HEK293 (cell line): ENCODE results near the gene FBXW5.

Experiments
- IKZF3 ChIP-seq: fragments of 450-650 bp; IDR thresholded peaks from 2 replicates; pipeline ENCODE4 v1.5.0; 2018; ENCODE audit warnings: missing biosample characterization, mild to moderate bottlenecking, missing genetic modification characterization, moderate library complexity
- KLF16 ChIP-seq: fragments of 450-650 bp; formaldehyde crosslinking; IDR thresholded peaks from 2 replicates; pipeline ENCODE4 v1.5.1; 2017; ENCODE audit warnings: missing biosample characterization, missing genetic modification characterization
- KLF9 ChIP-seq: fragments of 450-650 bp; formaldehyde crosslinking; IDR thresholded peaks from 2 replicates; pipeline ENCODE4 v1.5.1; 2016; ENCODE audit warnings: missing biosample characterization, missing genetic modification characterization, low read depth
- MZF1 ChIP-seq: fragments of 450-650 bp; formaldehyde crosslinking; IDR thresholded peaks from 2 replicates; pipeline ENCODE4 v1.5.1; 2017; ENCODE audit warnings: missing biosample characterization, missing genetic modification characterization, borderline replicate concordance
- SCRT2 ChIP-seq: fragments of 450-650 bp; formaldehyde crosslinking; IDR thresholded peaks from 2 replicates; pipeline ENCODE4 v1.5.1; 2016; ENCODE audit warnings: missing biosample characterization, missing genetic modification characterization
- SP3 ChIP-seq: fragments of 450-650 bp; formaldehyde crosslinking; IDR thresholded peaks from 2 replicates; pipeline ENCODE4 v1.5.1; 2016; ENCODE audit warnings: missing biosample characterization, missing genetic modification characterization
- YY2 ChIP-seq: fragments of 450-650 bp; formaldehyde crosslinking; IDR thresholded peaks from 2 replicates; pipeline ENCODE4 v1.5.1; 2016; ENCODE audit warnings: missing biosample characterization, missing genetic modification characterization
- ZNF157 ChIP-seq: fragments of 450-650 bp; formaldehyde crosslinking; IDR thresholded peaks from 2 replicates; pipeline ENCODE4 v1.5.1; 2016; ENCODE audit warnings: missing biosample characterization, missing genetic modification characterization
- ZNF202 ChIP-seq: fragments of 450-650 bp; formaldehyde crosslinking; IDR thresholded peaks from 2 replicates; pipeline ENCODE4 v1.5.1; 2016; ENCODE audit warnings: missing biosample characterization, missing genetic modification characterization, borderline replicate concordance
- ZNF211 ChIP-seq: fragments of 450-650 bp; formaldehyde crosslinking; IDR thresholded peaks from 2 replicates; pipeline ENCODE4 v1.5.1; 2016; ENCODE audit warnings: low read depth, missing biosample characterization, missing genetic modification characterization
- ZNF24 ChIP-seq: fragments of 450-650 bp; formaldehyde crosslinking; IDR thresholded peaks from 2 replicates; pipeline ENCODE4 v1.5.1; 2016; ENCODE audit warnings: missing biosample characterization, missing genetic modification characterization
- ZNF37A ChIP-seq: fragments of 450-650 bp; IDR thresholded peaks from 2 replicates; pipeline ENCODE4 v1.5.1; 2018; ENCODE audit warnings: missing biosample characterization, missing genetic modification characterization
- ZNF530 ChIP-seq: fragments of 450-650 bp; formaldehyde crosslinking; IDR thresholded peaks from 2 replicates; pipeline ENCODE4 v1.5.1; 2016; ENCODE audit warnings: low read depth, missing biosample characterization, missing genetic modification characterization
- ZNF549 ChIP-seq: fragments of 450-650 bp; IDR thresholded peaks from 2 replicates; pipeline ENCODE4 v1.5.1; 2018; ENCODE audit warnings: missing biosample characterization, missing genetic modification characterization, mild to moderate bottlenecking, inconsistent platforms, moderate library complexity
- ZNF596 ChIP-seq: fragments of 450-650 bp; IDR thresholded peaks from 2 replicates; pipeline ENCODE4 v1.5.0; 2018; ENCODE audit warnings: missing biosample characterization, mild to moderate bottlenecking, missing genetic modification characterization, moderate library complexity
- ZNF664 ChIP-seq: fragments of 450-650 bp; formaldehyde crosslinking; IDR thresholded peaks from 2 replicates; pipeline ENCODE4 v1.5.1; 2016; ENCODE audit warnings: missing biosample characterization, missing genetic modification characterization
- ZNF76 ChIP-seq: fragments of 450-650 bp; formaldehyde crosslinking; IDR thresholded peaks from 2 replicates; pipeline ENCODE4; 2016; ENCODE audit warnings: low read depth, missing biosample characterization, missing genetic modification characterization, borderline replicate concordance
- ZNF837 ChIP-seq: fragments of 450-650 bp; formaldehyde crosslinking; IDR thresholded peaks from 2 replicates; pipeline ENCODE4 v1.5.1; 2016; ENCODE audit warnings: missing biosample characterization, missing genetic modification characterization
- ZSCAN16 ChIP-seq: fragments of 450-650 bp; formaldehyde crosslinking; IDR thresholded peaks from 2 replicates; pipeline ENCODE4 v1.5.1; 2016; ENCODE audit warnings: missing biosample characterization, missing genetic modification characterization
- TF ChIP-seq, protein P1 (sequence below): fragments of 450-650 bp; formaldehyde crosslinking; IDR thresholded peaks from 2 replicates; pipeline ENCODE4 v1.5.1; 2016; ENCODE audit warnings: missing biosample characterization, missing genetic modification characterization, borderline replicate concordance
- TF ChIP-seq, protein P2 (sequence below): sonication (generic); formaldehyde crosslinking; IDR thresholded peaks from 2 replicates; pipeline ENCODE4 v1.8.1; 2022; ENCODE audit warnings: mild to moderate bottlenecking, moderate library complexity, missing genetic modification reagents
- TF ChIP-seq, protein P3 (sequence below): fragments of 450-650 bp; formaldehyde crosslinking; IDR thresholded peaks from 2 replicates; pipeline ENCODE4 v1.5.1; 2016; ENCODE audit warnings: missing biosample characterization, missing genetic modification characterization
- TF ChIP-seq, protein P4 (sequence below): fragments of 450-650 bp; formaldehyde crosslinking; IDR thresholded peaks from 2 replicates; pipeline ENCODE4; 2016; ENCODE audit warnings: missing biosample characterization, missing genetic modification characterization
- TF ChIP-seq, protein P5 (sequence below): fragments of 450-650 bp; formaldehyde crosslinking; IDR thresholded peaks from 2 replicates; pipeline ENCODE4 v1.5.1; 2016; ENCODE audit warnings: missing biosample characterization, missing genetic modification characterization

FBXW5 gene

DNA sequence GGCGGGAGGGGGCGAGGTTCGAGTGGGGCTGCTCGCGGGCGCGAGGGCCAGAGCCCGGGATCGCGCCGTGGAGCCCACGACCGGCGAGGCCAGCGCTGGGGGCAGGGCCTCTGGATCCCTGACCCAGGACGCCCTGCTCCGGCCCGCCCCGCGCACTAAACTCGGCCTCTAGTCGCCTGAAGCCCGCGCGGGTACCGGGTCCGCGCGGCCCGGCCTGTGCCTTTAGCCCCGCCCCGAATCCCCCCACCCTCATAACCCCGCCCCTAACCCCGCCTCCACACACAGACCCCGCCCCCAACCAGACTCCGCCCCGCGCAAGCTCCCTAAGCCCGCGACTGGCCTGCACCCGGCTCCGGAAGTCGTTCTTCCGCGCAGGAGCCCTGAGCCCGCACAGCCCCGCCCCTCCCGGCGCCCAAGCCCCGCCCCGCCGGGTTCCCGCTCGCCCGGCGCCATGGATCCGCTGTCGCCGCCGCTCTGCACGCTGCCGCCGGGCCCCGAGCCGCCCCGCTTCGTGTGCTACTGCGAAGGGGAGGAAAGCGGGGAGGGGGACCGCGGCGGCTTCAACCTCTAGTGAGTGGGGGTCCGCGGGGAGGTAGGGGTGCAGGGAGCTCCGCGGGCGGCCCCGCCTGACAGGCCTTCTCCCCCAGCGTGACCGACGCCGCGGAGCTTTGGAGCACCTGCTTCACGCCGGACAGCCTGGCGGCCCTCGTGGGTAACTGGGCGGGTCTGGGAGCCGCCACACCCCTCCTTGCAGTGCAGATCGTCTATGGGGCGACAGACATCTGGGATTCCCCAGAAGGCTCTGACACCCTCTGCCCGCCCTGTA, 47.7 kb upstream of the FBXW5 start, which contains the start of gene PAXX (continued):
- TF ChIP-seq, protein P1, sequence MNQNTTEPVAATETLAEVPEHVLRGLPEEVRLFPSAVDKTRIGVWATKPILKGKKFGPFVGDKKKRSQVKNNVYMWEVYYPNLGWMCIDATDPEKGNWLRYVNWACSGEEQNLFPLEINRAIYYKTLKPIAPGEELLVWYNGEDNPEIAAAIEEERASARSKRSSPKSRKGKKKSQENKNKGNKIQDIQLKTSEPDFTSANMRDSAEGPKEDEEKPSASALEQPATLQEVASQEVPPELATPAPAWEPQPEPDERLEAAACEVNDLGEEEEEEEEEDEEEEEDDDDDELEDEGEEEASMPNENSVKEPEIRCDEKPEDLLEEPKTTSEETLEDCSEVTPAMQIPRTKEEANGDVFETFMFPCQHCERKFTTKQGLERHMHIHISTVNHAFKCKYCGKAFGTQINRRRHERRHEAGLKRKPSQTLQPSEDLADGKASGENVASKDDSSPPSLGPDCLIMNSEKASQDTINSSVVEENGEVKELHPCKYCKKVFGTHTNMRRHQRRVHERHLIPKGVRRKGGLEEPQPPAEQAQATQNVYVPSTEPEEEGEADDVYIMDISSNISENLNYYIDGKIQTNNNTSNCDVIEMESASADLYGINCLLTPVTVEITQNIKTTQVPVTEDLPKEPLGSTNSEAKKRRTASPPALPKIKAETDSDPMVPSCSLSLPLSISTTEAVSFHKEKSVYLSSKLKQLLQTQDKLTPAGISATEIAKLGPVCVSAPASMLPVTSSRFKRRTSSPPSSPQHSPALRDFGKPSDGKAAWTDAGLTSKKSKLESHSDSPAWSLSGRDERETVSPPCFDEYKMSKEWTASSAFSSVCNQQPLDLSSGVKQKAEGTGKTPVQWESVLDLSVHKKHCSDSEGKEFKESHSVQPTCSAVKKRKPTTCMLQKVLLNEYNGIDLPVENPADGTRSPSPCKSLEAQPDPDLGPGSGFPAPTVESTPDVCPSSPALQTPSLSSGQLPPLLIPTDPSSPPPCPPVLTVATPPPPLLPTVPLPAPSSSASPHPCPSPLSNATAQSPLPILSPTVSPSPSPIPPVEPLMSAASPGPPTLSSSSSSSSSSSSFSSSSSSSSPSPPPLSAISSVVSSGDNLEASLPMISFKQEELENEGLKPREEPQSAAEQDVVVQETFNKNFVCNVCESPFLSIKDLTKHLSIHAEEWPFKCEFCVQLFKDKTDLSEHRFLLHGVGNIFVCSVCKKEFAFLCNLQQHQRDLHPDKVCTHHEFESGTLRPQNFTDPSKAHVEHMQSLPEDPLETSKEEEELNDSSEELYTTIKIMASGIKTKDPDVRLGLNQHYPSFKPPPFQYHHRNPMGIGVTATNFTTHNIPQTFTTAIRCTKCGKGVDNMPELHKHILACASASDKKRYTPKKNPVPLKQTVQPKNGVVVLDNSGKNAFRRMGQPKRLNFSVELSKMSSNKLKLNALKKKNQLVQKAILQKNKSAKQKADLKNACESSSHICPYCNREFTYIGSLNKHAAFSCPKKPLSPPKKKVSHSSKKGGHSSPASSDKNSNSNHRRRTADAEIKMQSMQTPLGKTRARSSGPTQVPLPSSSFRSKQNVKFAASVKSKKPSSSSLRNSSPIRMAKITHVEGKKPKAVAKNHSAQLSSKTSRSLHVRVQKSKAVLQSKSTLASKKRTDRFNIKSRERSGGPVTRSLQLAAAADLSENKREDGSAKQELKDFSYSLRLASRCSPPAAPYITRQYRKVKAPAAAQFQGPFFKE: no peak
- TF ChIP-seq KLF16: peak; percentile 93
- no peak for TF ChIP-seq ZNF837 (tag by site-specific recombination)
- TF ChIP-seq MZF1: no peak
- TF ChIP-seq, protein P2, sequence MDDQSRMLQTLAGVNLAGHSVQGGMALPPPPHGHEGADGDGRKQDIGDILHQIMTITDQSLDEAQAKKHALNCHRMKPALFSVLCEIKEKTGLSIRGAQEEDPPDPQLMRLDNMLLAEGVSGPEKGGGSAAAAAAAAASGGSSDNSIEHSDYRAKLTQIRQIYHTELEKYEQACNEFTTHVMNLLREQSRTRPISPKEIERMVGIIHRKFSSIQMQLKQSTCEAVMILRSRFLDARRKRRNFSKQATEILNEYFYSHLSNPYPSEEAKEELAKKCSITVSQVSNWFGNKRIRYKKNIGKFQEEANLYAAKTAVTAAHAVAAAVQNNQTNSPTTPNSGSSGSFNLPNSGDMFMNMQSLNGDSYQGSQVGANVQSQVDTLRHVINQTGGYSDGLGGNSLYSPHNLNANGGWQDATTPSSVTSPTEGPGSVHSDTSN (CRISPR knock-in tag): no peak
- TF ChIP-seq ZNF76 (tag by site-specific recombination): peak; percentile 85
- TF ChIP-seq, protein P3, sequence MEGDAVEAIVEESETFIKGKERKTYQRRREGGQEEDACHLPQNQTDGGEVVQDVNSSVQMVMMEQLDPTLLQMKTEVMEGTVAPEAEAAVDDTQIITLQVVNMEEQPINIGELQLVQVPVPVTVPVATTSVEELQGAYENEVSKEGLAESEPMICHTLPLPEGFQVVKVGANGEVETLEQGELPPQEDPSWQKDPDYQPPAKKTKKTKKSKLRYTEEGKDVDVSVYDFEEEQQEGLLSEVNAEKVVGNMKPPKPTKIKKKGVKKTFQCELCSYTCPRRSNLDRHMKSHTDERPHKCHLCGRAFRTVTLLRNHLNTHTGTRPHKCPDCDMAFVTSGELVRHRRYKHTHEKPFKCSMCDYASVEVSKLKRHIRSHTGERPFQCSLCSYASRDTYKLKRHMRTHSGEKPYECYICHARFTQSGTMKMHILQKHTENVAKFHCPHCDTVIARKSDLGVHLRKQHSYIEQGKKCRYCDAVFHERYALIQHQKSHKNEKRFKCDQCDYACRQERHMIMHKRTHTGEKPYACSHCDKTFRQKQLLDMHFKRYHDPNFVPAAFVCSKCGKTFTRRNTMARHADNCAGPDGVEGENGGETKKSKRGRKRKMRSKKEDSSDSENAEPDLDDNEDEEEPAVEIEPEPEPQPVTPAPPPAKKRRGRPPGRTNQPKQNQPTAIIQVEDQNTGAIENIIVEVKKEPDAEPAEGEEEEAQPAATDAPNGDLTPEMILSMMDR: peak; percentile 33; the same call in 1 of the 2 replicates
- TF ChIP-seq IKZF3 (tag by site-specific recombination): no peak
- peak; percentile 75; the same call in 1 of the 2 replicates for TF ChIP-seq SP3 (tag by site-specific recombination)
- TF ChIP-seq ZNF549 (tag by site-specific recombination): no peak
- no peak for TF ChIP-seq ZNF37A (tag by site-specific recombination)
- no peak for TF ChIP-seq ZNF211 (tag by site-specific recombination)
- TF ChIP-seq, protein P4, sequence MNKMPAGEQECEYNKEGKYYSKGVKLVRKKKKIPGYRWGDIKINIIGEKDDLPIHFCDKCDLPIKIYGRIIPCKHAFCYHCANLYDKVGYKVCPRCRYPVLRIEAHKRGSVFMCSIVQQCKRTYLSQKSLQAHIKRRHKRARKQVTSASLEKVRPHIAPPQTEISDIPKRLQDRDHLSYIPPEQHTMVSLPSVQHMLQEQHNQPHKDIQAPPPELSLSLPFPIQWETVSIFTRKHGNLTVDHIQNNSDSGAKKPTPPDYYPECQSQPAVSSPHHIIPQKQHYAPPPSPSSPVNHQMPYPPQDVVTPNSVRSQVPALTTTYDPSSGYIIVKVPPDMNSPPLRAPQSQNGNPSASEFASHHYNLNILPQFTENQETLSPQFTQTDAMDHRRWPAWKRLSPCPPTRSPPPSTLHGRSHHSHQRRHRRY (tag by site-specific recombination): no peak
- TF ChIP-seq, protein P5, sequence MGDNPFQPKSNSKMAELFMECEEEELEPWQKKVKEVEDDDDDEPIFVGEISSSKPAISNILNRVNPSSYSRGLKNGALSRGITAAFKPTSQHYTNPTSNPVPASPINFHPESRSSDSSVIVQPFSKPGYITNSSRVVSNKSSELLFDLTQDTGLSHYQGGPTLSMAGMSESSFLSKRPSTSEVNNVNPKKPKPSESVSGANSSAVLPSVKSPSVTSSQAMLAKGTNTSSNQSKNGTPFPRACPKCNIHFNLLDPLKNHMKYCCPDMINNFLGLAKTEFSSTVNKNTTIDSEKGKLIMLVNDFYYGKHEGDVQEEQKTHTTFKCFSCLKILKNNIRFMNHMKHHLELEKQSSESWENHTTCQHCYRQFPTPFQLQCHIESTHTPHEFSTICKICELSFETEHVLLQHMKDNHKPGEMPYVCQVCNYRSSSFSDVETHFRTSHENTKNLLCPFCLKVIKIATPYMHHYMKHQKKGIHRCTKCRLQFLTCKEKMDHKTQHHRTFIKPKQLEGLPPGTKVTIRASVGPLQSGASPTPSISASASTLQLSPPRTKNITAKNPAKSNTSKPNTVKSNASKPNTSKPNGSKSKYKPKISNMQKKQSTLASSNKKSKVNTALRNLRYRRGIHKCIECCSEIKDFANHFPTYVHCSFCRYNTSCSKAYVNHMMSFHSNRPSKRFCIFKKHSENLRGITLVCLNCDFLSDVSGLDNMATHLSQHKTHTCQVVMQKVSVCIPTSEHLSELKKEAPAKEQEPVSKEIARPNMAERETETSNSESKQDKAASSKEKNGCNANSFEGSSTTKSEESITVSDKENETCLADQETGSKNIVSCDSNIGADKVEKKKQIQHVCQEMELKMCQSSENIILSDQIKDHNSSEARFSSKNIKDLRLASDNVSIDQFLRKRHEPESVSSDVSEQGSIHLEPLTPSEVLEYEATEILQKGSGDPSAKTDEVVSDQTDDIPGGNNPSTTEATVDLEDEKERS: no peak
- TF ChIP-seq KLF9 (tag by site-specific recombination): peak; percentile 97
- TF ChIP-seq ZNF157 (tag by site-specific recombination): no peak
- TF ChIP-seq ZNF596: no peak
- no peak for TF ChIP-seq ZNF202 (tag by site-specific recombination)
- TF ChIP-seq YY2: peak; percentile 76
- no peak for TF ChIP-seq ZNF664
- peak; percentile 22; the same call in 1 of the 2 replicates for TF ChIP-seq SCRT2 (tag by site-specific recombination)
- TF ChIP-seq ZNF24: 0 out of 2 replicates have a peak, but pooled peaks have one; percentile 56
- TF ChIP-seq ZSCAN16 (tag by site-specific recombination): peak; percentile 64
- TF ChIP-seq ZNF530 (tag by site-specific recombination): no peak
